Umbilical cord (tissue), 2 donors: ENCODE data around the gene UCN. TPM values are rescaled to one million over a fixed set of nuclear protein-coding genes. Genes with fewer than 3 reads are reported as not detected.
"Not testable (repeated sequence)": the region's sequence is repeated elsewhere in the genome, so short reads cannot be mapped to it uniquely, and the experiment has no call there.

Source experiments
- DNase-seq: peaks from one replicate; pipeline ENCODE4 v3.0.0-alpha.2; 2015; ENCODE audit warnings: low spot score
- total RNA-seq: library from RNA; depleted of rRNA; stranded (reverse); fragments of >200 nt; gene quantifications from one replicate; pipeline ENCODE4 v1.2.3, GENCODE V29; 2014; ENCODE audit warnings: low replicate concordance; ENCODE audit not compliant: insufficient read depth

UCN gene
- total RNA-seq, 1 donor from 2014 or later = 1.4 TPM

GRCh38 chr2:27284996-27285395 is 23.2 kb downstream of the UCN start:
- no peak for DNase-seq

- DNase-seq = no peak
Observed at GRCh38 chr2:27282892-27283291, 25.4 kb downstream of the UCN start.

GRCh38 chr2:27281855-27282559 is 26.2 kb downstream of the UCN start, which contains the start of gene TRIM54:
TSS of gene TRIM54 (plus strand) at chr2:27282429. CDS start at chr2:27282732, 303 bp downstream.
- DNase-seq = no peak

GRCh38 chr2:27281442-27281841 is 26.8 kb downstream of the UCN start:
- DNase-seq = no peak

- DNase-seq = no peak
Observed at GRCh38 chr2:27280826-27281225, 27.4 kb downstream of the UCN start.

- no peak for DNase-seq
Observed at GRCh38 chr2:27278010-27278409, 30.2 kb downstream of the UCN start.

- DNase-seq = no peak
Observed at GRCh38 chr2:27275211-27276150, 32.8 kb downstream of the UCN start, which contains the start of gene DNAJC5G. TSS of gene DNAJC5G (plus strand) at chr2:27275433. CDS start at chr2:27276729, 1,296 bp downstream.

GRCh38 chr2:27272537-27273522 is 35.4 kb downstream of the UCN start:
- DNase-seq = not testable (repeated sequence)

GRCh38 chr2:27271631-27272340 is 36.5 kb downstream of the UCN start:
- DNase-seq = no peak

- DNase-seq = no peak
Observed at GRCh38 chr2:27270670-27271069, 37.6 kb downstream of the UCN start.

- DNase-seq = no peak
Observed at GRCh38 chr2:27270131-27270530, 38.1 kb downstream of the UCN start.

- not testable (repeated sequence) for DNase-seq
Observed at GRCh38 chr2:27268296-27268695, 39.9 kb downstream of the UCN start.

GRCh38 chr2:27265536-27265870 is 42.7 kb downstream of the UCN start:
- no peak for DNase-seq

- DNase-seq = peak; percentile 59
Observed at GRCh38 chr2:27264753-27265535, 43.3 kb downstream of the UCN start.

GRCh38 chr2:27264253-27264752 is 43.9 kb downstream of the UCN start:
- DNase-seq = no peak

- DNase-seq = no peak
Observed at GRCh38 chr2:27263287-27264252, 44.7 kb downstream of the UCN start.

GRCh38 chr2:27262379-27263286 is 45.6 kb downstream of the UCN start, which contains the start of gene SLC30A3:
TSS of gene SLC30A3 (minus strand) at chr2:27263047. CDS start at chr2:27262906, 141 bp downstream.
- DNase-seq = peak; percentile 17
